ENCODE measurements around the gene MIER3.

The MIER3 gene

GRCh38 chr5:56959326-56959725 is 7.4 kb upstream of the MIER3 start:
- DNase-seq: no peak

- no peak for DNase-seq
Observed at GRCh38 chr5:56958595-56958994, 6.7 kb upstream of the MIER3 start.

GRCh38 chr5:56954262-56954661 is 2.3 kb upstream of the MIER3 start:
- DNase-seq: no peak

GRCh38 chr5:56951126-56951945 is 587 bp downstream of the MIER3 start:
- no peak for DNase-seq

- DNase-seq: no peak
Observed at GRCh38 chr5:56950626-56951125, 1.2 kb downstream of the MIER3 start.

GRCh38 chr5:56947052-56947451 is 4.9 kb downstream of the MIER3 start:
- DNase-seq: no peak

- no peak for DNase-seq
Observed at GRCh38 chr5:56941981-56942380, 9.9 kb downstream of the MIER3 start.

- DNase-seq: no peak
Observed at GRCh38 chr5:56938858-56939257, 13.1 kb downstream of the MIER3 start.

GRCh38 chr5:56934325-56934724 is 17.6 kb downstream of the MIER3 start:
- no peak for DNase-seq

GRCh38 chr5:56922922-56923321 is 29.0 kb downstream of the MIER3 start:
- DNase-seq: no peak

- DNase-seq: no peak
Observed at GRCh38 chr5:56919942-56920662, 31.8 kb downstream of the MIER3 start.

GRCh38 chr5:56918054-56918453 is 33.9 kb downstream of the MIER3 start:
- no peak for DNase-seq

GRCh38 chr5:56917534-56917933 is 34.4 kb downstream of the MIER3 start:
- DNase-seq: no peak

GRCh38 chr5:56914678-56915077 is 37.2 kb downstream of the MIER3 start:
- no peak for DNase-seq

GRCh38 chr5:56913766-56914165 is 38.2 kb downstream of the MIER3 start:
- DNase-seq: no peak

- peak; percentile 41 for DNase-seq
Observed at GRCh38 chr5:56910210-56910965, 41.5 kb downstream of the MIER3 start.

GRCh38 chr5:56909294-56910209 is 42.4 kb downstream of the MIER3 start, which contains the start of gene SETD9:
Gene SETD9, plus strand, starts transcription at chr5:56909596. Its CDS starts 50 bp downstream, at chr5:56909646.
- DNase-seq: peak; percentile 71

- no peak for DNase-seq
Observed at GRCh38 chr5:56908942-56909293, 43.0 kb downstream of the MIER3 start.

GRCh38 chr5:56900858-56901578 is 50.9 kb downstream of the MIER3 start:
- no peak for DNase-seq

- DNase-seq: no peak
Observed at GRCh38 chr5:56900395-56900794, 51.5 kb downstream of the MIER3 start.

GRCh38 chr5:56898213-56898612 is 53.7 kb downstream of the MIER3 start:
- no peak for DNase-seq

GRCh38 chr5:56896763-56897162 is 55.2 kb downstream of the MIER3 start:
- DNase-seq: no peak

Measured in NCI-H1417 treated with DMSO at 0.1 percent for 48 hours (cell line).